GM18499 (cell line): ENCODE results near the gene DENND1A.
"Not testable (repeated sequence)": the region's sequence is repeated elsewhere in the genome, so short reads cannot be mapped to it uniquely, and the experiment has no call there.

Experiments
- ATAC-seq: cut with Tn5 transposase; IDR thresholded peaks from one replicate; pipeline ENCODE4 v1.9.1; 2021; ENCODE audit warnings: moderate number of reproducible peaks; ENCODE audit not compliant: insufficient read depth, unreplicated experiment

The DENND1A gene

DNA sequence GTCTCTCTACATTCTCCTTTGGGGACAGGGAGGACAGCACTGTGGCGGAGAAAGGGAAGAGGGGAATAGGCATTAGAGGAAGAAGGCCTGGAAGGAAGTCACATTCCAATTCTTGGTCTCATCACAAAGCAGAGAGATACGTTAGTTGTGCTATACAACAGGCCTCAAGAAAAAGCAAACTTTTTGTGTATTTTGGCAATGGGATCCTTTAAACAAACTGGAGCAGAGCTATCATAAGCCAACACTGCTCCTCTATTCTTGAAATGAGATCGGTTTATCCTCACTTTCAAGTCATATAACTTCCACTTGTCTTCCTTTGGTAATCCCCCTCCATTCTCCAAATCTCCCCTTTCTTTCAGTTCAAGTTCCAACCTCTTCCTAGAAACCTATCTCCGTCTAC lies 6.5 kb downstream of the DENND1A start:
- no peak for ATAC-seq

DNA sequence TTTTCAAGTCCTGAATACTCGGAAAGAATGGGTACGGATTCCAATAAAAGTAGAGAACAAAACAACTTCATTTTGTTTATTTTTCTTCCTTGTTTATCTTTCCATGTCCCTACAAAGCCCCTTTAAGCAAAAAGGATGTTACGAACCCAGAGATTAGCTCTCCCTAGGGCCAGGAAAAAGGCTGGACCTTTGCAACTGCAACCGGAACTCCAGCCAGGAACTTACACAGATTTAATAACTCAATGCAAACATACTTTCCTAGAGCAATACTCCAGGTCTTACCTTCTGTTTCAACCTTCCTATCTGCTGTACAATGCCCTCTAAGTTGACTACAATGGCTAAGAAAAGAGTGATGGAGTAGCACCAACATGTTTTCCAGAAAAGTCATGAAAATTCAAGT lies 7.0 kb downstream of the DENND1A start:
- ATAC-seq = no peak

DNA sequence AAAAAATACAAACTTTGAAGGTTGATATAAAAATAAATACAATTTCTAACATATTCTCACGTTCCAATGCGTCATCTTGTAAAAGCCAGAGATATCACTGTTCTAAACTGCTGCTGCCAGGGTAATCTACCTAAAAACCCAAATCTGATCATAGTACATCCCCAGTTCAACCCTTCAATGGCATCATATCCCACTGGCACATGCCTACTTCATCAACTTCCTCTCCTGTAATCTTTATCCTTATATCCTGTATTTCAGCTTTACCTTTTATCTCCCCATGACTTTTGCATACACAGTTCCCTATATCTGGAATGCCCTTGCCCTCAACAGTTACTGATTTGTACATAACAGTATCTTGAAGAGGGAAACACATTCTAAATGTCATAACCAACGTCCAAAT lies 7.5 kb downstream of the DENND1A start:
- no peak for ATAC-seq

DNA sequence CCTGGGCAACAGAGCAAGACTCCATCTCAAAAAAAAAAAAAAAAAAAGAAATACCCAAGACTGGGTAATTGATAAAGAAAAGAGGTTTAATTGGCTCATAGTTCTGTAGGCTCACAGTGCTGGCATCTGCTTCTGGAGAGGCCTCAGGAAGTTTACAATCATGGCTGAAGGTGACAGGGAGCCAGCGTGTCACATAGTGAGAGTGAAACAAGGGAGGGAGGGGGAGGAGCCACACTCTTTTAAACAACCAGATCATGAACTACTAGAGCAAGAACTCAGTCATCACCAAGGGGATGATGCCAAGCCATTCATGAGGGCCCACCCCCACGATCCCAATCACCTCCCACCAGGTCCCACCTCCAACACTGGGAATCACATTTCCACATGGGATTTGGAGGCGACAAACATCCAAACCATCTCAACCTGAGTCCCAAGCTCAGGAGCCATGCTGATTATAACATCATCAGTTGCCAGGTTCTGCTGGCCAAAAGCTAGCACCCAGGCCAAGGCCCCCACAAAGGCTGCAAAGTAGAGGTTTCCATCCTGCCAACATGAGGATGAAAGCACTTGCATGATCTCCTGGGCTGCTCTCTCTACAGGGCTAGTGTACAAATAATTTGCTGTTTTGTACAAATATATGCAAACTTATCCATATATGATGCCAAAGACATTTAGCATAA lies 15.3 kb downstream of the DENND1A start:
- no peak for ATAC-seq

DNA sequence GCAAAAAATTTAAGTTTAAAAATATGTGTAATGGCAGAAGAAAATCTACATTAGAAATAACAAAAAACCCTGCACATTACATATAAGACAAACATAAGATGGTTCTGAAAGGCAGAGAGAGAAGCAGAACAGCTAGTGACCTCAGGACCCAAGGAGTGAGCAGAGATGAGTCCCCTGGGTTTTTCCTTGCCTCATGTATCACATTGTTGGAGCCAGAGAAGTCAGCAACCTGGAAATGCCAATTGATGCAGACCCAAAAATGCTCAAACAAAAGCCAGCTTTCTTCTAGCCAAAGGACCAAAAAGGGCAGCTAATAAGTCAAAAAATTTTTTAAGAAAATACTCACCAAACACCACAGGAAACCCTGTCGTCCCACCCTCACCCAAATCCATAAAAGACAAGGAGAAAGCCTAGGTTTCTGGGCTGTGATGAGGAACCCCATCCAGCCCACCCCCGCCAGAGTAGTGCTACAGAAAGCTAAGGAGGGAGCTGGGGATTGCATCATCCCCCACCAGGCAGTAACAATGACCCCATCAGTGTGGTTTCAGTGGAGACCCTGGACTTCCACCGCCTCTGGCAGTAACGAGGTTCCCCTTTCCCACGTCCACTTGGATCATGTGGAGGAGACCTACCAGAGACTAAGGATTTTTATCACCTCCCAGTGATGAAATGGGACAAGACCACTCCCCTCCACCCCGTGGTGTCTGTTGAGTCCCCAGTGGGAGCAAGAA lies 17.6 kb downstream of the DENND1A start:
- ATAC-seq = no peak

DNA sequence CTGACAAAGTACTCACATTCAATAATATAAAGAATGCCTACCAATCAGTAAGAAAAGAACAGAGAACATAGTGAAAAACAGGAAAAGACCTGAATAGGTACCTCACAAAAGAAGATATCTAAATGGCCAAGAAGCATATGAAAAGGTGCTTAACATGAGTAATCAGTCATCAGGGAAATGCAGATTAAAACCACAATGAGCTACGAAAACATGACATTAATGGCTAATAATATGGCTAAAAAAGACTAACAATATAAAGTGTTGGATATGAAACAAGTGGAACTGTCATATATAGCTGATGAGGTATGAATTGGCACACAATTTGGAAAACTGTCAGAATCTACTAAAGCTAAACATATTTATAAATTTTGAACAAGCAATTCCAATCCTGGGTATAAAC lies 18.9 kb downstream of the DENND1A start:
- ATAC-seq = no peak

DNA sequence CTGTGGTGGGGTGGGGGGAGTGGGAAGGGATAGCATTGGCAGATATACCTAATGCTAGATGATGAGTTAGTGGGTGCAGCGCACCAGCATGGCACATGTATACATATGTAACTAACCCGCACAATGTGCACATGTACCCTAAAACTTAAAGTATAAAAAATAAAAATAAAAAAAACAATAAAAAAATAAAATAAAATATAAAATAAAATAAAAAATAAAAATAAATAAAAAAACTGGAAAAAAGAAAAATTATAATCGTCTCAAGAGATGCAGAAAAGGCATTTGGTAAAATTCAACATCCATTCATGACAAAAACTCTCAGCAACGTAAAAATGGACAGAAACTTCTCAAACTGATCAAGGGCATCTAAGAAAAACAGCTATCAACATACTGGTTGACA lies 20.7 kb downstream of the DENND1A start:
- ATAC-seq = not testable (repeated sequence)

DNA sequence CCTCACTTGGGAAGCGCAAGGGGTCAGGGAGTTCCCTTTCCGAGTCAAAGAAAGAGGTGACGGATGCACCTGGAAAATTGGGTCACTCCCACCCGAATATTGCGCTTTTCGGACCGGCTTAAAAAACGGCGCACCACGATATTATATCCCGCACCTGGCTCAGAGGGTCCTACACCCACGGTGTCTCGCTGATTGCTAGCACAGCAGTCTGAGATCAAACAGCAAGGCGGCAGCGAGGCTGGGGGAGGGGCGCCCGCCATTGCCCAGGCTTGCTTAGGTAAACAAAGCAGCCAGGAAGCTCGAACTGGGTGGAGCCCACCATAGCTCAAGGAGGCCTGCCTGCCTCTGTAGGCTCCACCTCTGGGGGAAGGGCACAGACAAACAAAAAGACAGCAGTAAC lies 26.4 kb downstream of the DENND1A start:
- not testable (repeated sequence) for ATAC-seq

DNA sequence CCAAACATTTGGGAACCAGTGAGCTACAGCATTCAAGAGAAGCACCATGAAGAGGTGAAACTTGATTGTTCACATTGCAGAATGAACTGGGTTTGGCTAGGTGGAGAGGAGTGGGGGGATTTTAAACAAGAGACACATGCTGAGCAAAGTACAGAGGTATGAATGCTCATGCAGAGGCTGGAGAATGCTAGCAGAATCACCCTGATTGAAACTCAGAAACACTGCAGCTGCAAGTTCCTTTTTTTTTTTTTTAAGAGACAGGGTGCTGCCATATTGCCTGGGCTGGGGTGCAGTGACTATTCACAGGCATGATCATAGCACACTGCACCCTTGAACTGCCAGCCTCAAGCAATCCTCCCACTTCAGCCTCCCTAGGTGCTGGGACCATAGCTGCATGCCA lies 35.1 kb downstream of the DENND1A start:
- ATAC-seq = no peak

DNA sequence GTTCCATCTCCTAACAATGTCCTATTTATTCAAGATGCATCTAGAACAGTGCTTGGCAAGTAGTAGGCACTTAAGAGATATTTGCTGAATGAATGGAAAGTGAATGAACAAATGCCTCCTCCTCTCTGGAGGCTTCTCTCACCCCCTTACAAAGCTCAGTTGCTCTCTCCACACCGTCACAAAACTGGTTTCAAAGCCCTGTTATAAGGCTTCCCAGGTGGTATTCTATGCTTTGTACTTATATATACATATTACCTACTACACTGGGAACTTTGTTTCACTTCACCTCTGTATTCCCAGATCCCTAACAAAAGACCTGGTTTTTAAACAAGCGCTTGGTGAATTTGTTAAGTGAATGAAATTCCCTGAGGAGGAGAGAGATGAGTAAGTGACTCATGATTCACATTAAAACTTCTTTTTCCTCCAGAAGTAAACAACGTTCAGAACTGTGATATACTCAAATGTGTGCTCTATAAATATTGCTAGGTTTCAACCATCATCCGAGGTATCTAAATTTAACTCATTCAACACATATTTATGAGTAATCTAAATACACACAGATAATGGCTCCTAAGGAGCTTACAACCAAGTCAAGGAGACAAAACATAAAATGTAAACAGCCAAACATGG lies 36.0 kb downstream of the DENND1A start:
- ATAC-seq = no peak

DNA sequence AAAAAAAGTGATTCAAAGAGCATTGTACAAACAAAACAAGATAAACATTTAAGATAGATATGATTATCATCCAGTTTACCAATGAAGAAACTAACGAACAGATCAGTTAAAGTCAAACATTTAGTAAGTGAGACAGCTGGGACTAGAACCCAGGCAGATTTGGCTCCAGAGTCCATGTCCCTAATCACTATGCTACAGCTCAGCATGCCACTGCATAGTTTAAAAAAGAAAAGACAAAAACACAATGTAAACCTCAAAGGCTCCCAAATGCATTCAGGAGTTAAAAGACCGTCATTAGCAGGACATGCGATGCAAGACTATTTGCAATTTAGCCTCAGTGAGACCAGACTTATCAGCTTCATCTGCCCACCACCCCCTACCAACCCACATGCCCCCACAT lies 36.8 kb downstream of the DENND1A start:
- ATAC-seq = no peak

DNA sequence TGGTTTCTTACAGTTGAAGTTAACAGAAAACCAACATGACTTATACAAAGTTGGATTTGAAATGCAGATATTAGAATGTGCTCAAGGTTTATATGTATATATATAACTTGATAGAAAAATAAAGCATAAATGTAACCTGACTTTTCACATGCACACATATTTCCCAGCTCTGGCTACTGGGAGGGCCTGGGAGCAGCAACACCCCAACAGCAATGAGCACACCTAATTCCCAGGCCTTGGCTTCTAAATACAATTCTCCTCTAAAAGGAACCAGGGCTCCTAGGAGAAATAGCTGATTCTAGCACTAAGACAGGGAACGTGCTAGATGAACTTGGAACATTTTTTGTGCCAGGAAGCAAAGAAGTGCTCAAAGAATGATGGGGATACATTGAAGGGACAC lies 42.1 kb downstream of the DENND1A start:
- no peak for ATAC-seq

DNA sequence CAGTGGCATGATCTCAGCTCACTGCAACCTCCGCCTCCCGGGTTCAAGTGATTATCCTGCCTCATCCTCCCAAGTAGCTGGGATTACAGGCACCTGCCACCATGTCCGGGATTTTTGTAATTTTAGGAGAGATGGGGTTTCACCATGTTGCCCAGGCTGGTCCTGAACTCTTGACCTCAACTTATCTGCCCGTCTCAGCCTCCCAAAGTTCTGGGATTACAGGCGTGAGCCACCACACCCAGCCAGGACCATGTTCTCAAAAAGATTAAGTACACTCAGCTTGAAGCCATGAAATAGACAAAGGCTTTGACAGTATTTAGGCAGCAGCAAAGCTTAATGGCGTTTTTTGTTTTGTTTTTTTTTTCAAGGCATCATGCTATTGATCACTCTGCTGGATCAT lies 44.1 kb downstream of the DENND1A start:
- ATAC-seq = not testable (repeated sequence)

DNA sequence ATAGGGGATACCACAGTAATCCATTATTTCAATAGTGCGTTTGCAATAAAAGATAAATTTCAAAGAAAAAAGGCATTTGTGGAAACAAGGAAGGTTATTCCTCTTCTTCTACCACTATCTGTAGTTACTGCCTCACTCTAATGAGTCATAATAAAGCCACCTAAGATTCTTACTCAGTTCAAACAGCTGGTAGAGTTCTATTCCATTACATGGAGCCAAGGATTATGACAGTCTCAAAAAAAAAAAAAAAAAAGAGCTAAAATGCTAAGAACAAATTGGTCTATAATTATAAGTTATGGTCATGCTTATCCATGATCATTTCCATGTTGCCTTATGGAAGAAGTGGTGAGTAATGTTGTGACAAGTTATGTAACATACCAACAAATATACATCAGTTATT lies 46.3 kb downstream of the DENND1A start:
- ATAC-seq = no peak

DNA sequence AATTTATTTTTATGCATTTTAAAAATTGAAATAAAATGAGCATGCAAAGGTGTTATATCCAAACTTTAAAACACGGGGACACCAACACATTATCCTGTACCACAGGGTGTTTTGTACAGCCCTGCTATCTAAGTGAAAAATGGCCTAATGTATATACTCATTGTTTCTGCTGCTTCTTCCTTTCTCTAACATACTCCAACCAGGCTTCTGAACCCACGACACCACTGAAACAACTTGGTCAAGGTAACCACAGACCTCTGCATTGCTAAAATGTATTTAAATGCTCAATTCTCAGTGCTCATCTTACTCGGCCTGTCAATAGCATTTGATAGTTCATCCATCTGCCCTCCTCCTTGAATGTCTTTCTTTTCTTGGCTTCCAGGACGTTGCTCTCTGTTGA lies 48.3 kb downstream of the DENND1A start:
- ATAC-seq = no peak

DNA sequence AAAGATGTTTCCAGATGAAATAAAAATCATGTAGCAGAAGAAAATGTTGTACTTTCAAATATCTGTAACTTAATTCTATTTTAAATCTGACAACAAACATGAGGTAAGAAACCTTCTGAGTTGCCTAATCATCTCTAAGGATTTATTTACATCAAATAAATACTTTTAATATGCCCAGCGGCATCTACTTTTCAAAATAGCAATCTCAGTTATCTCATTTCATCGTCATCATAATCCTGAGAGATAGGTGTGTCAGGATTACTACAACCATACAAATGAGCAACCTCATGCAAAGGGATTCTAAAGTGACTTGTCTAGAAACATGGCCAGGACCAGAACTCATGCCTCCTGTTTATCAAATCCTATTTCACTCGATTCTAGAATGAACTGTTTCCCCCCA lies 49.5 kb downstream of the DENND1A start:
- no peak for ATAC-seq

DNA sequence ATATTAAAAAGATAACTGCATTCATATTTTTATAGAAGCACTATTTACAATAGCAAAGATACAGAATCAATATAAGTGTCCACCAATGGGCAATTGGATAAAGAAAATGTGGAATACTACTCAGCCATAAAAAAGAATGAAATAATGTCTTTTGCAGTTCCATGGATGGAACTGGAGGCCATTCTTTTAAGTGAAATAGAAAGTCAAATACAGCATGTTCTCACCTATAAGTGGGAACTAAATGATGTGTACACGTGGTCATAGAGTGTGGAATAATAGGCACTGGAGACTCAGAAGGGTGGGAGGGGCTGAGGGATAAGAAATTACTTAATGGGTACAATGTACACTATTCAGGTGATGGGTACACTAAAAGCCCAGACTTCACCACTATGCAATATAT lies 53.2 kb downstream of the DENND1A start:
- no peak for ATAC-seq

DNA sequence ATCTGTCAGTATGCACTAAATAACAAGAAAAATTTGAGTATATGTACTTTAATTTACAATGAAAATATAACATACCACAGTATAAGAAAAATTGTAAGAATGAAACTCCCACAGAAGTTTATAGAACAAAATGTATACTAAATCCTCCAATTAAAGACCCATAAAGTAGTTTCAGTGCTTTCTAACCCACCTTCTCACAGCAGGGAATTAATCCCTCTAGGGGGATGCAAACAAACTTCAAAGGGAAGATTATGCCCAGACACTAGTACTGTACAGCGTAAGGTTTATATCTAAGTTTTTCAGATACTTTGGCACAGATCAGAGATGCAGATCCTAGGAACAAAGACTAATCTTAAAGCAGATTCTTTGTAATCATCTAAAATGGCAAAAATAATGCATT lies 57.2 kb downstream of the DENND1A start:
- ATAC-seq = no peak

DNA sequence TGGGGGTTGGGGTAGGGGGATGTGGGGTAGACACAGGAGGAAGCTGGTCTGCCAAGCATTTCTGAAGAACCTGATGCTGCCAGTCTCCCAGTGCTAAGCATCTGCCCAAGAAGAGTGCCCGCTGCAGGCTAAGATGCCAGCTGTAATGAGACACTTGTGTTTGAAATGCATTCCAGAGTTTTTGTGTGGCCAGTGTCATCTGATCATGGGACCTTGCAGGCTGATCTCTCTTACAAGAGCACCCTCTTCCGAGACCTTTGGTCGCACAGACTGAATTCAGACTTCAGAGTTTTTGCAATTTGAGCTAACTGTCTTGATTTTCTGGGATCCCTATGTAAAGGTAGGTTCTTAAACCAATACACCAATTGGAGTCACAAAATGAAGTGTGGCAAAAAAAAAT lies 58.1 kb downstream of the DENND1A start:
- no peak for ATAC-seq

DNA sequence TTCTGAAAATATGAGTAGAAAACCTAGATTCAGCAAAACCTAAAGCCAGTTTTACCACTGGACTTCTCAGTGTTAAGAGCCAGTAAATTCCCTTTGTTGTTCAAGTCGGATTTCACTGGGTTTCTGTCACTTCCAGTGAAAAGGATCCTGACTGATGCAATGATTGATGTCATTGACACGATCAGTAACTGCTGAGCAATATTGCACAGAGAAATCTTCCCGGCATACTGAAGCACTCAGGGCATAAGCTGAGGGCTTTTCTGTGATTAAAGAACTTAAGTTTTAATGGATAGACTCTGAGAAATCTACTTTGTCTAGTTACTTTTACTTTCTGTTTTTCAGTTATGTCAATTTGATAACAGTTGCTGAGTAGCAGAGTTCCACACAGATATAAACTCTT lies 61.9 kb downstream of the DENND1A start:
- ATAC-seq = no peak

DNA sequence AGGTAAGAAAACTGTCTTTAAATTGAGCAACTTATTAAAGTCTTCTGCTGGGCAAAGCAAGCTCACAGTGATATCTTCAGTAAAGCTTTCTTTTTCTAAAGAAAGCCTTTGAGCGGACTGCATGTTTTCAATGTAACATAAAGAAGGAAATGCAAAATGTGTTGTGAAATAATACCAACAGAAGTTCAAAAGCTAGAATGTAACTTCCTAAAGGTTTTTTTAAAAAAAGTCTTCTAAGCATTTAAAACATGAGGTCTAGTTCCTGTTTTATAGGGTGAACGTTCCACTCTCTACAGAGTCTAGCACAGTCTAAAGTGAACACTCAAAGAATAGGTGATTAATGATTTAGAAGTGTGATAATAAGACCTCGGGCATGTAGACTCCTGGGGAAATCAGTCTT lies 62.9 kb downstream of the DENND1A start:
- ATAC-seq = no peak

DNA sequence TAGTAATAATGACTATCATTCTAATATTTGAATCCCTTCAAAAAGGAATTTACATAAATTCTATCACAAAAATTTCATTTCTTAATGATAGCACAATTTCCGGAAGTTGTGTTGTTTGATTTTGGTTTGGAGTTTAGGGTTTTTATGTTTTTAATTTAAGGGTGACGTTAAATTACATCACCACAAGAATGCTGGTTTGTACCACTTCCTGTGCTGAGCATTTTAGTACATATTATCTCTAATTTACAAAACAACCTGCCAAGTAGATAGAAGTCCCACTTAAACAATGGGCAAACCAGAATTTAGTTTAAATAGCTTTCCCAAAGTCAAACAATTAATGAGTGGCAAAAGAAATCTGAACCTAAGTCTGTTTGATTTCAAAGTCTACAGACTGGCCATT lies 63.4 kb downstream of the DENND1A start:
- no peak for ATAC-seq
